GM19438 (cell line): ENCODE results near the gene ALOX5.
A peak's percentile ranks its signal among the peaks of the same experiment; 100 is the strongest.

Source experiments
- ATAC-seq: cut with Tn5 transposase; IDR thresholded peaks from one replicate; pipeline ENCODE4 v1.9.1; 2021; ENCODE audit warnings: low read depth; ENCODE audit not compliant: unreplicated experiment

The ALOX5 gene

DNA sequence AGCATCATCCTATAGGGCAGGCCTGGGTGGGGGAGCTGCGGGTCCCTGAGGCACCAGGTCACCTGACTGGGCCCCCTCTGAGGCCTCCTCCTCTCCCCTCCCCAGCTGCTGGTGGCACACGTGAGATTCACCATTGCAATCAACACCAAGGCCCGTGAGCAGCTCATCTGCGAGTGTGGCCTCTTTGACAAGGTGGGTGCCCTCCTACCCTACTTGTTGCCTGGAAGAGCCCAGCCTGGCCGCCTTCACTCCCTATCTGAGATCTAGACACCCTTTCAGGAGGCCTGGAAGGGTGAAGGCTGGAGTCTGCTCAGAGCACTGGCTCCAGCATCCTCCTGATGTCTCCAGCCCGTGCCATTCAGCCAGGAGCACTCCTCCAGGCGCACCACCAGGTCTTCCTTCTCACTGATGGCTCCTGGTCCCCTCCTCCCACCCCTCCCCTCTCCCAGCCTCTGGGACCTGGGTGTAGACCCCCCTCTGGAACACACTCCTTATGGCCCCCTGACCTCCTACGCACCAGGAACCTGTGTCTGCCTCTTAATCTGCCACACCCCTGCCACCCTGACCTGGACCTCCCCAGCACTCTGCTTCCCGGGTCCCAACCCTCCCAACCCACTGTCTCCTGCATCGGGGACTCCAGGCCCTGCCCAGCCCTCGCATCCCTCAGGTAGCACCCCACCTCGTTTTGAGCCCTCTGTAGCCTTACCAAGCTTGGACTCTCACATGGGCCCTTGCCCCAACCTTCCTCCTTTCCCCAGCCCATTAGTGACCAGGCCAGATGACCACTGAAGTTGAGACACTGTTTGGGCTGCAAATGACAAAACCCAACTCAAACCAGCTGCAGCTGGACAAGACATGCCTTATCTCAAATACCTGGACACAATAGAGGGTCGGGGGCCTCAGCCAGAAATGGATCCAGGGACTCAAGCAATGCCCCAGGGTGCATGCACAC lies 67.5 kb downstream of the ALOX5 start:
- ATAC-seq: no peak

DNA sequence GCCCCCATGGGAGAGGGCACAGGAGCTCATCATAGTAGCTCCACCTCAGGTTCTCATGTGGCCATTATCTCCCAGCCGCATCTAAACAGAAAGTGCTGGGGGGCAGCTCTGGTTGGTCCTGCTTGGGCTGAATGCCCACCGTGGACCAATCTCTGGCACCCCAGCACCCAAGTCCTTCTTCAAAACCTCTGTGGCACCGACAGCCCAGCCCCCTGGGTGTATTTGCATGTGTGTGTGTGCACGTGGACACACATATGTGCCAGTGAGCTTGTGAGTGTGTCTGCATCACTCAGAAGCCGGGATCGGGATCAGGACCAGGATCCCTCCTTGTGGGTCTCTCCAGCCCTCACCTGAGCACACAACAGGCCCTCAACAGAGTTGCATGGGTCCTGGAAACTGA lies 68.2 kb downstream of the ALOX5 start:
- ATAC-seq: no peak

DNA sequence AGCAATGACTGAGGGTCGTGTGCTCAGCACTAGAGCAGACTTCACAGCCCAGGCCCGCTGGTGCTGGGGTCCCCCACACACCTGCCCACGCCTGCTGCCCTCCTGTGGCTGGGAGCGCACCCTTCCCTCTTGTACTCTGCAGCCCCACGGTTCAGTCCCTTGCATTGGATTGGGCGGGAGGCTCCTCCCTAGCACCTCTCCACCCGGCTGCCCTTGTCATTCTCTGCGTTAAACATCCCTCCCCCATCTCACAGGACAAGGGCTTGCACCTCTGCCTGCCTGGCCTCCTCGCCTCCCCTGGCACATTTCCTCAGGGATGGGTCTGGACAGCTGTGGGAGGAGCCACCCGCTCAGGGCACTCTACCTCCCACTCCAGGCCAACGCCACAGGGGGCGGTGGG lies 68.6 kb downstream of the ALOX5 start:
- ATAC-seq: no peak

DNA sequence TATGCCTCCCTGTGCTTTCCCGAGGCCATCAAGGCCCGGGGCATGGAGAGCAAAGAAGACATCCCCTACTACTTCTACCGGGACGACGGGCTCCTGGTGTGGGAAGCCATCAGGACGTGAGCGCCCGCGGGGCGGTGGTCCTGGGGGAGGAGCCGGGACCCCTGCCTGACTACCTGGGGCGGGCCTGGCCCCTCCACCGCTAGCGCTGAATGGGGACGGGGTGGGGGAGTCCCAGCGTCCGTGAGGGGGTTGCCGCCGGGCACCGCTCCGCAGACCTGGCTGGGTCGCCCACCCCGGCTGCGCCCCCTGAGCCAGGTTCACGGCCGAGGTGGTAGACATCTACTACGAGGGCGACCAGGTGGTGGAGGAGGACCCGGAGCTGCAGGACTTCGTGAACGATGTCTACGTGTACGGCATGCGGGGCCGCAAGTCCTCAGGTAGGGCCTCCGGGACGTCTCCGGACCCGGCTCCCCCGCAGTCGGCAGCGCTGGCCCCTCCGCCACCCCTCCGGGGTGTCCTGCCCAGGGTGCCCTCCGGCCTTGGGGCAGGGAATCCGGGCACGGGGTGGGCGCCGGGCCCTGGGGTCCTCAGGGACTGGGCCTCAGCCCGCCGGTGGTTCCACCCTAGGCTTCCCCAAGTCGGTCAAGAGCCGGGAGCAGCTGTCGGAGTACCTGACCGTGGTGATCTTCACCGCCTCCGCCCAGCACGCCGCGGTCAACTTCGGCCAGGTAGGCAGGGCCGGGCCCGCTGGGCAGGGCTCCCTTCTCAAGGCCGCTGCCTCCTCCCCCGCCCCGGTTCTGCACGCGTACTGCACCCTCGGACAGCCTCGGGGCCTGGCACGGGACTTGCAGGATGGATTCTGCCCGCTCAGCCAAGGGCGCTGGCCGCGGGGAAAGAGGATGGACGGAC lies 69.3 kb downstream of the ALOX5 start:
- ATAC-seq: no peak

DNA sequence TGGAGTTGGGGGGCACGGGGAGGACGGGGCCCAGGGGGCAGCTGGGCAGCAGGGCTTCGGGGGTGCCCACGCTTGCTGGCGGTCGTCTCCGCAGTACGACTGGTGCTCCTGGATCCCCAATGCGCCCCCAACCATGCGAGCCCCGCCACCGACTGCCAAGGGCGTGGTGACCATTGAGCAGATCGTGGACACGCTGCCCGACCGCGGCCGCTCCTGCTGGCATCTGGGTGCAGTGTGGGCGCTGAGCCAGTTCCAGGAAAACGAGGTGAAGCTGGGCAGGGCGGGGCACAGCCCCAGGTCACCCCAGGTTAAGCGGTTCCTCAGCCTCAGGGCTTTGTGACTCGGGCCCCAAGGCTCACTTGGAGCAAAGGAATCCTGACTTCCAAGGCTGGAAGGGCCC lies 70.0 kb downstream of the ALOX5 start:
- ATAC-seq: no peak

DNA sequence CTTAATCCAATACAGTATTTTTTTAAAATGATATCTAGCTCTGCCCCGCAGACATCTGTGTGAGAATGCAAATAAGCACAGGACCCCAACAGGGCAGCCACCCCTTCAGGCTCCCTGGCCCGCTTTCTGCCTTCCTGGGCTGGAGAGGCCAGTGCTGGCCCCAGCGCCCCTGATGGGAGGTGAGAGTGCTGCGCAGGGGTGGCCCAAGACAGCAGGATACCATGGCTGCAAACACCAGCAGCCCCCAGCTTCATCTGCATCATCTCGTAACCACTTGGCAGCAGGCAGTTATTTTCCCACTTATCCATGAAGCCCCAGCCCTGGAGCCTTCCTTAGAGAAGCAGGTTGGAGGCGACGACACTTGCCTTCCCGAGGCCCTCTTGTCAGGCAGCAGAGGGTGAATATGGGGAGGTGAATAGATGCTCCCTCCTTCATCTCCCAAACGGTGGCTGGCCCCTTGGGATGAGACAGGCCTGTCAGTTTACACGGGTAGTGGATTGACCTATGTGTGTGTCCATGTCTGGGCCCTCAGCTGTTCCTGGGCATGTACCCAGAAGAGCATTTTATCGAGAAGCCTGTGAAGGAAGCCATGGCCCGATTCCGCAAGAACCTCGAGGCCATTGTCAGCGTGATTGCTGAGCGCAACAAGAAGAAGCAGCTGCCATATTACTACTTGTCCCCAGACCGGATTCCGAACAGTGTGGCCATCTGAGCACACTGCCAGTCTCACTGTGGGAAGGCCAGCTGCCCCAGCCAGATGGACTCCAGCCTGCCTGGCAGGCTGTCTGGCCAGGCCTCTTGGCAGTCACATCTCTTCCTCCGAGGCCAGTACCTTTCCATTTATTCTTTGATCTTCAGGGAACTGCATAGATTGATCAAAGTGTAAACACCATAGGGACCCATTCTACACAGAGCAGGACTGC lies 71.2 kb downstream of the ALOX5 start:
- no peak for ATAC-seq

DNA sequence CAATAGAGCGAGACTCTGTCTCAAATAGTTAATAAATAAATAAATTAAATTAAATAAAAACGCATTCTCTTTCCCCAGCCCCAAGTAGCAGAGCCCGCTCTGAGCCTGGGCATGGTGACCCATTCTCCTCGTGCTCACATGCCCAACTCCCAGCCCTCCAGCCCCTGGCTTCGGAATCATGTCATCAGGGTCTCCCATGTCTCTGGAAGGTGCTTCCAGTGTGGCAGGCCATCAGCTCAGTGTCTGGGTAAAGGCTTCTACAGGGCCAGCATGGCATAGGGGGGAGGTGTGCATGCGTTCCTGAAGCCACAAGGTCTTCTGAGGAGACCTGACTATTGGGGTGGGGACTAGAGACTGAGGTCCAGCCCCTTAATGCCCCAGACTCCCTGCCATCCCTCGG lies 72.8 kb downstream of the ALOX5 start:
- ATAC-seq: no peak

DNA sequence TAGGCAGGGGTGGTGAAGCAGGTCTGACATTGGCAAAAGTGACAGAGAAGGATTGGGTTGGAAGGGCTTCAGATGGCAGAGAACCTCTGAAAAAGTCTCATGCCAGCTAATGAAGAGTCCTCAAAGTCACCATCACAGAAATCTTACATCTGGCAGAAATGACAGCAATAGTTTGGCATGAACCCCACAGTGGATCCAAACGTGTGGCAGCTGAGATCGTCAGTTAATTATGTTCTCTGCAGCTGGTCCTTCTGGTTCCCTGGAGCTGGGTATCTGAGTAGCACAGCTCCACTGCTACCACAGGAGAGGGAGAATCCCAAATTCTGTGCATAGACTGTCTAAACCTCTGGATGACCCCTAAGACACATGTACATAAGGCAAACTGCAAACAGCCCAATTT lies 73.4 kb downstream of the ALOX5 start:
- ATAC-seq: no peak

DNA sequence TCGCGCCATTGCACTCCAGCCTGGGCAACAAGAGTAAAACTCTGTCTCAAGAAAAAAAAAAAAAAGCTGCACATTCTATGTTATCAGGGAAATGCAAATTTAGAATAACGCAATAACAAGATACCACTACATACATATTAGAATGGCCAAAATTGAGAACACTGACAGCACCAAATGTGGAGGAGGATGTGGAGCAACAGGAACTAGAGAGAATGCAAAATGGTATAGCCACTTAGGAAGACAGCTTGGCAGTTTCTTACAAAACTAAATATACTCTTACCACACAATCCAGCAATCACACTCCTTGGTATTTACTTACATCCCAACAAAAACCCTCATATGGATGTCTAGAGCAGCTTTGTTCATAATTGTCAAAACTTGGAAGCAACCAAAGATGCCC lies 76.8 kb downstream of the ALOX5 start:
- ATAC-seq: no peak

DNA sequence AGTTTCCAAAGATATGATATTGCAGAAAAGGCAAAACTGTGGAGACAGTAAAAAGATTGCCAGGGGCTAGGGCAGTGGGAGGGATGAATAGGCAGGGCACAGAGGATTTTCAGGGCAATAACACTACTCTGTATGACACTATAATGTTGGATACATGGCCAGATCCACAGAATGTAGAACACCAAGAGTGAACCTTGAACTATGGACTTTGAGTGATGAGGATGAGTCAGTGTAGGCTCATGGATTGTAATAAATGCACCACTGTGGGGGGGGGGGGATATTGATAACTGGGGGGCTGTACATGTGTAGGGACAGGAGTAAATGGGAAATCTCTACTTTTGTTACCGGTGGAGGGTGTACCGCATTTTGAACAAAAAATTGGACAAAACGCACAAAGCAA lies 77.4 kb downstream of the ALOX5 start:
- ATAC-seq: no peak

DNA sequence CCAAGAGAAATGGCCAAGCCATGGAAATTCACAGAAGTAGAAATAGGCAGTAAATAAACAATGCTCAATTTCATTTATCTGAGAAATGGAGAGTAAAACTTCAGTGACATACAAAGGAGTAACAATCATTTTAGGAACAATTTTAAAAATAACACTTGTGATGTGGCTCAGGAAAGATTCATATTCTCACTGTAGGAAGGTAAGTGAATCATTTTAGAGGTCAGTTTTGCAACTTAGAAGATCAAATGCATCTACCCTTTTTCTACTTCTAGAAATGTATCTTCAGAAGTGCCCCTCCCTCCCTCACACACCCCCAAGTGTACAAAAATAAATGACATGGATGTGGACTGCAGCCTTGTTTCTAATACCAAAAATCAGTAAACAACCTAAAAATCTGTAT lies 78.3 kb downstream of the ALOX5 start:
- no peak for ATAC-seq

DNA sequence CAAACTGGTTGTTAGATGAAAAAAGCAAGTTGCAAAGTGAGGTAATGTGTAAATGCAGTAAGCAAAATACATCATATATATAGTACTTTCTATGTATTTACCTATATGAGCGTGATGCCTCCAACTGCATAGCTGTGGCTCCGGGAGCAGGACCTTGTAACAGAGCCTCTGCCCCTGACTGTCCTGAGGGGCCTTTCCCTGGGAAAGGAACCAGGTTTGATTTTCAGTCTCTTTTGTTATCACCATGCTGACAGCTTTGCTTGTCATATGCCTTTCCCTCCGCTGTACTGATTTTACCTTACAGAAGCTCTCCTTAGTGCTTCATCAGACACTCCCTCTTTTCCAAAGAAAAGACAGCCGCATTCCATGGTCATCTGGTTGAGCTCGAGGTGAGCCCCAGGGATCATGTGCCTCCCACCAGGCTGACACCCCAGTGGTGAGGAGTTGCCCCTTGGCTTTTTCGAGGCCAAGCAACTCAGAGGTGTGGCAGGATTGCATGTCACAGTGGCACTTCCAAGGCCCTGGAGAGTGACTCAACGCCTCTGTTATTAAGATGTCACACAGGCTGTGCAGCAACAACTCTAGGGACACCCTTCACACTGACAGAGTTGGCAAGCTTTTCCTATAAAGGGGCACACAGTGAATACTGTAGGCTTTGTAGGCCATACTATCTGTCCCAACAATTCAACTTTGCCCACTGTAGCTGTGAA lies 78.9 kb downstream of the ALOX5 start:
- no peak for ATAC-seq

DNA sequence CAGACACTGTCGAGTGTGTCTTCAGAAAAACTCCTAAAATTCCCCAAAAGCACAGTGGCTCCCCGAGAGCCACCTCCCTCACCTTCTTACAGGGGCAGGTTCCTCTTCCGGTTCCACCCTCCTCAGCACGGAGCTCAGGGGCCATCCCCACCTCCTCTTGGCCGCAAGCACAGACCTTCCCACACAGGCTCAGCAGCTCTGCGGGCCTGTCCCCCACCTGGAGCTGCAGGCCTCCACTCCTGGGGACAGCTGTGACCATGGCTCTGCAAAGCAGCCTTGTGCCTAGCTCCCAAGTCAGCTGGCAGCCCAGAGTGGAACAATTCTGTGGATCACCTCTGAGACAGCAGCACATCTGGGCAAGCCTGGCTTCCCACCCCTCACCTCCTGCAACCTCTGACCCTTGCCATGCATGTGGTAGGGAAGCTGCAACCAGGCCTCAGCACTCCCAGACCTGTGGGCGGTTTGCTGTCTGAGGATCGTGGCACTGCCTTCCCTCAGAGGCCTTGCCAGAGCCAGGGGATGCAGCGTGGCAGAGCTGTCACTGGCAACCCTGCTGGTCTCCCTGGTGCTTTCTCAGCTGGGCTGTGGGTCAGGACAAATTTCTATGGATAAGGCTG lies 79.7 kb downstream of the ALOX5 start:
- ATAC-seq: no peak

DNA sequence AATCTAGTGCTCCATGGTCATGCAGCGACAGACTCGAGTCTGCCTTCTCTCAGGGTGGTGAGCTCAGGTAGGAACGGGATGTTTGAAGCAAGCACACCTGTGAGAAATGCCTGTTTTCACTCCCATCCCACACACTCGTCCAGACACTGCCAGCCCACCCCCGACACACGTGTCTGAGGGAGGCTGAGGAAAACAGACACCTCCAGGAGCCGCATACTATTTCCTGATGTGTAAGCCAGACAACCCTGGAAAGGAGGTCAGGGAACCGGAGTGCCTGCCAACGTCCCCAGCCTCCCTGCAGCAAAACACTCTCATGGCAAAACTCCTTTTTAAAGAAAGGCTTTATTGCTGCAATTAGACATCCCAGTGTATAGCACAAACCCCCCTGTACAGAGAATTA lies 80.2 kb downstream of the ALOX5 start:
- ATAC-seq: no peak

DNA sequence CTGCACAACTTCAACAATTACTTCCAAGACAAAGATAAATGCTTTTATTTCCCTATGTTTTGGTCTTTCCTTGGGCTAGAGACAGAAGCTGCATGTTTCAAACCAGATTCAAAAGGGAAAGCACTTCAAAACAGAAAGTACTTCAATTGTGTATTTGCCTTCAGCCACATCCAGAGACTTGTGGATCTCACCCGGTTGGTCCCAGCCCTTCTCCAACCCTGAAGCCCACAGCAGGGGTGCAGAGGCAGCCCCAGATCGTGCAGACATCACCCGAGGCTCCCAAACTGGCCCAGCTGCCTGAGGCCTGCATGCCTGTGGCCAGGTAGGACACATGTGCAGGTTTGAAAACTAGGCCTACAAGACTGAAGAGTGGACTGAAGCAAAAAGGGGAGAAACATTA lies 80.8 kb downstream of the ALOX5 start:
- no peak for ATAC-seq

DNA sequence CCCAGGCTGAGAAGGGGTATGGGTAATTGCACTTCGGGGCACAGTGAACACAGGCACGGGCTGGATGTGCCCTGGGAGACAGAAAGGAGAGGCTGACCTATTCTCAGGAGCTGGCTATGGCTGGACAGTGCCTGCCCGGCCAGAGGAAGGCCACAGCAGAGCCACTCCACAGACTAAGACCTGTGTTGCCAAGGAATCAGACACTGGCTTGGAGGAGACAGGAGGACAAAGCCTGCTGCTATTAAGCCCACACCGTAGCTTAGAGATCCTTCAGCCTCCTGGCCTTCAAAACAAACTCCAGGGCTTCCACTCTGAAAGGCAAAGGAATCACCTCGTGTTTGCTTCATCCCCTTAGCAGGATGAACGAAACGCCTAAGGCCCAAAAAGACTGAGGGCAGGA lies 82.2 kb downstream of the ALOX5 start:
- no peak for ATAC-seq

DNA sequence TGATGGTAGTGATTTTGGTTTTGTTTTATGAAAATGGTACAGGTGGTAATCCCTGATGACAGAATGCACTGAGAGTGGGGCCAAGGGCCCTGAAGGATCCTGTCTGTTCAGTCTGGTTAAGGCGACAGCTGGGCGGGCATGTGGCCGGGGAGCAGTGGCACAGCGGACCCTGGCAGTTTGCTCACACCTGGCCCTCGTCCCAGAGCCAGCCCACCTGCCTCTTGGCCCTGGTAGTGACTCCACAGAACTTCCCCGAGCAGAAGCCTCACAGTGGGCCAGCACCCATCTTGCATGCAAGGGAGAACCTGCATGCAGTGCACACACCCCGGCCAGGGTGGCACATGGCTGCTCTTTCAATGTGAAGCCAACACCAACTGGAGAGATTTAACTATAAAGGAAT lies 82.8 kb downstream of the ALOX5 start:
- no peak for ATAC-seq

DNA sequence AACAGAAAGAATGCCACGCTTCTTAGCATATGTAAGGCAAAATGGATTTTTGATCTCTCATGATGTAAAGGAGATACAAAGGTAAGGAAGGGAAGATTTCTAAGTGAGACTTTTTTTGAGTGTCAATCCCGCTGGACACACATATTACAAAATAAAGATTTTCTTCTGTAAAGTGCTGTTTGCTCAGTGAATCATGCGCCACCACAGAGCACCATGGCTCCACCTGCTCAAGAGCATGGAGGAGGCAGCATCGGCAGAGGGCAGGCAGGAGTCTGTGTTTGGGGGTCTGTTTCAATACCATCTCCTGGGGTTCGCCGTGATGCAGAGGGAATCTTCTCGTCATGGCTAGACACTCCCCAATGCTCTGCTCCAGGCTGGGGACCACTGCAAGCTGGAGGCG lies 83.5 kb downstream of the ALOX5 start:
- ATAC-seq: no peak

DNA sequence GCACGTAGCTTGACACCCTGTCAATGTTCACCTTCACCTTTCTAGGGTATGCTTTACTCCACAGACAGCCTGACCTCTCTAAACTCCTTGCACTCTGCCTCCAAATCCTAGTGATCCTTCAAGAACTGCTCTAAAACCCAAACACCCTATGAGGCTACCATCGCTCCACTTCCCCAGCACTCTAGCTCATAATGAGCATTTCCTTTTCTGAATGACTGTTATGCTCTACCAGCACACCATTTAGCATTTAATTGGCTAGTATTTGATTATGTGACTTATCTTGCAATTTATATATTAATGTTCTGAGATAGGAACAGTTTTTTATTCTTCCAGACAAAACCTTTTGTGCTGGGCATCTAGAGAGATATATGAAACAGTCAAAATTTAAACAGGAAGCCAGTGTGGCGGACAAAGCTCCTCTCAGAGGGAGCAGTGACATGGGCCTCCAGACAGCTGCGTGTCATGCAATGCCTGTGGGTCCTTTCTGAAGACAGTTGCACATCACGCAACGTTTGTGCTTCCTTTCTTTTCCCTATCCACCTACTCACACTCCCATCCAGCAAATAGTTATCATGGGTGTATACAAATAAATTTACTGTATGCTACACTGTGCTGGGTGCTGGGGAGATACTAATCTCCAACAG lies 86.3 kb downstream of the ALOX5 start:
- ATAC-seq: peak; percentile 47
